WI38 (cell line): ENCODE measurements around the gene ABHD11.

Source experiments
- H3K4me3 ChIP-seq: 2 replicates; pipeline ENCODE4 v1.5.1; 2011; ENCODE audit warnings: low read depth, mild to moderate bottlenecking, control low read depth, low read length
- TF ChIP-seq, protein P1 (sequence below): IDR thresholded peaks from 2 replicates; pipeline ENCODE4 v1.5.1; 2012; ENCODE audit warnings: low read depth, mild to moderate bottlenecking, control low read depth, low read length

Gene ABHD11

DNA sequence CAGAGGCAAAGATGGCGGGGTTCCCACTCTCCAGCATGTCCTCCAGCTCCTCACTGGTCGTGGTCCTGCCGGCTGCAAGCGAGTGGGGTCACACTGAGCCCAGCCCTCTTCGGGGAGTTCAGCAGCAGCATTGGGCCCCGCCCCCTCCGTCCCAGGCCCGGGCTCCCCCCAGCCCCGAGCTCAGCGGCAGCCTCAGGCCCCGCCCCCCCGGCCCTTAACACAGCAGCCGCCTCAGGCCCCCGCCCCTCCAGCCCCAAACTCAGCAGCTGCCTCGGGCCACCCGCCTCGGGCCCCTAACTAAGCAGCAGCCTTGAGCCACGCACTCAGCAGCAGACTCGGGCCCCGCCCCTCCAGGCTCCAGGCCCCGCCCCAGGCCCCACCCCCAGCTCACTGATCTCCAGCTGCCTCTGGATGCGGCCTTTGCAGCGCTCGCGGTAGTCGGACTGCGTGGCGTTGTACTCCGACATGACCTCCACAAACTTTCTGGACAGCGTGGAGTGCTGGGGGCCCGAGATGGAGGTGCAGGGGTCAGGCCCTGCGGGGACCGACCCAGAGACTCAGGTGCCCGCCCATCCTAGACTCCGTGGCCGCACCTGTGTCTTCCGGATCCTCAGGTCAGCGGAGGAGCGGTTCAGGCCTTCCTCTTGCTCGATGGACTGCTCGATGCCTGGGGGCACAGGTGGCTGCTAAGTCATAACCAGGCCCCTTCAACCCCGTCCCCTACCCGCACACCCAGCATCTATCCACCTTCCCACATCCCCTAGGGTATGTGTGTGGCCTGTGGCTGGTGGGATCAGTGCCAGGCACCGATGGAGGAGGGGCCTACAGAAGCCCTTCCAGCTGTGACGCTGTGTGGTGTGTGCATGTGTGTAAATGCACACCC, 34.6 kb downstream of the ABHD11 start:
- TF ChIP-seq, protein P1, sequence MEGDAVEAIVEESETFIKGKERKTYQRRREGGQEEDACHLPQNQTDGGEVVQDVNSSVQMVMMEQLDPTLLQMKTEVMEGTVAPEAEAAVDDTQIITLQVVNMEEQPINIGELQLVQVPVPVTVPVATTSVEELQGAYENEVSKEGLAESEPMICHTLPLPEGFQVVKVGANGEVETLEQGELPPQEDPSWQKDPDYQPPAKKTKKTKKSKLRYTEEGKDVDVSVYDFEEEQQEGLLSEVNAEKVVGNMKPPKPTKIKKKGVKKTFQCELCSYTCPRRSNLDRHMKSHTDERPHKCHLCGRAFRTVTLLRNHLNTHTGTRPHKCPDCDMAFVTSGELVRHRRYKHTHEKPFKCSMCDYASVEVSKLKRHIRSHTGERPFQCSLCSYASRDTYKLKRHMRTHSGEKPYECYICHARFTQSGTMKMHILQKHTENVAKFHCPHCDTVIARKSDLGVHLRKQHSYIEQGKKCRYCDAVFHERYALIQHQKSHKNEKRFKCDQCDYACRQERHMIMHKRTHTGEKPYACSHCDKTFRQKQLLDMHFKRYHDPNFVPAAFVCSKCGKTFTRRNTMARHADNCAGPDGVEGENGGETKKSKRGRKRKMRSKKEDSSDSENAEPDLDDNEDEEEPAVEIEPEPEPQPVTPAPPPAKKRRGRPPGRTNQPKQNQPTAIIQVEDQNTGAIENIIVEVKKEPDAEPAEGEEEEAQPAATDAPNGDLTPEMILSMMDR, result no peak
- H3K4me3 ChIP-seq, result no peak overlapping the region

DNA sequence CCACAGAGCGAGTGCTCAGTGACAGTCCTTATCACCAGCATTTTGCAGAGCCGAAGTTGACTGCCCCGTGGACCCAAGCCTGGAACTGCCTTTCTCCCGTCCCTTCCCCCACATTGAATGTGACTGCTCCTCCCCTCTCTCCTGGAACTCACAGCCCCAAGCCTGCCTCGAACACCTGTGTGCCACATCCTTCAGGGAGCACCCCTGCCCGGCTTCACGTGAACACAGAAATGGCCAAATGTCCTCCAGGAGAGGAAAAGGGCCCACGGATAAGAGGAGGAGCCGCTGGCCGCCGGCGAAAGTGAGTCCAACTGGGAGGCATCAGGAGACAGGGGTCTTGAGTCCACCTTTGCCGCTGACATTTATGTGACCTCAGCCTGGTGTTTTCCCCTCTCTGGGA, 35.4 kb downstream of the ABHD11 start:
- no peak overlapping the region for H3K4me3 ChIP-seq
- TF ChIP-seq, protein P1, result no peak

DNA sequence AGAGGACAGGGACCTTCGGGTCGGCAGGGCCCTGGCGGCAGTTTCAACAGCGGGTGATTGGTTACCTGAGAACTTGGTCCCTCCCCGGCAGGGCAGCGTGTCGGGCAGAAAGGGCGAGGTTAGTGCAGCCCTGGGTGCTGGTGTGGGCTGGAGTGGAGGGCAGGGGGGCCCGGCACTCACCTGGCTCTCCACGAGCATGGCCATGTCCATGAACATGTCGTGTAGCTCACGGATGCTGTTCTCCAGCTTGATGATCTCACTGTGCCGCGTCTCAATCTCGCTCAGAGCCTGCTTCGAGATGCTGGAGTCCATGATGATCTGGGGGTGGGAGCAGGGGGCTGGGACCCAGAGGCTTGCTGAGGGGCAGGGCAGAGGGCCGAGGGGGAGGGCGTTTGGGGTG, 35.9 kb downstream of the ABHD11 start:
- TF ChIP-seq, protein P1, result no peak

DNA sequence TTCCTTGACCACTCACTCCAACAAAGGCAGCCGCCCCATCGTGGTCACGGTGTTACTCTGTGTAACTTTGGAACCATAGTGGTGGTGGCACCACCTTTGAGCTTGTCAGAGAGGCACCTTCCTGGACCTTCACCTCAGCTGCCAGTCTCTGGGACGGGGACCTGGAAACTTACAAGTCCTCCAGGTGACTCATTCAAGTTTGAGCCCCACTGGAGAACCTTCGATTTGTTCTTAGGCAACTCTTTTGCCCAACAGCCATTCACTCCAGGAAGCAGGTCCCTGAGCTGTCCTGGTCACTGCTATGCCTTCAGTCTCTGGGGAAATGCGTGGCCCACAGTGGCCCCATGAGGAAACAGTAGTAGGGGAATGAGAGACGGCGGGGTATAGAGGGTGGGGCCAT, 36.4 kb downstream of the ABHD11 start:
- TF ChIP-seq, protein P1, result no peak
- no peak overlapping the region for H3K4me3 ChIP-seq

More for the DNA sequence above, 35.9 kb downstream of the ABHD11 start:
- H3K4me3 ChIP-seq, result no peak overlapping the region

GRCh38 chr7:73701357-73701995, 37.1 kb downstream of the ABHD11 start:
- TF ChIP-seq, protein P1, result peak; percentile 67
- H3K4me3 ChIP-seq, result no peak overlapping the region

DNA sequence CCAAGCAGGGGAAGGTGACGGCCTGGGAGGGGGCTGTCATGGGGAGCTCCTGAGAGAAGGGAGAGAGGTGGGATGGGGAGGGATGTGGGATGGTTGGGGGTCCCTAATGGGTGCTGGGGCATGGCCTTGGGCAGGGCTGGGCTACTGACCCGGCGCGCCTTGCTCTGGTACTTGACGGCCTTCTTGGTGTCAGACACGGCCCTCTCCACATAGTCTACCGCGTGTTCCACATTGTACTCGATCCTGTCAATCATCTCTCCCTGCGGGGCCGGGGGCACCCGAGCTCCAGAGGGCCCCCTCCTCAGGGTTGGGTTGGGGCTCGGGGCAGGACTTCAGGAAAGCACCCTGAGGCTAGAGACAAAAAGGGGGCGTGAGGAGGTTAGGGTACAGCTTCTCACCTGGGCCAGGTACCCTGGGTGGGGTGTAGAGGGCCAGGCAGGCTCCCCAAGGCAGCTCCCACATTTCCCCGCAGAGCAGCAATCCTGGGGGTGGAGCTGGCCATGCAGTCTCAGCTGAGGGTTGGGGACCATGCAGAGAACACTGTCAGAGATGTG, 37.9 kb downstream of the ABHD11 start:
- TF ChIP-seq, protein P1, result no peak

DNA sequence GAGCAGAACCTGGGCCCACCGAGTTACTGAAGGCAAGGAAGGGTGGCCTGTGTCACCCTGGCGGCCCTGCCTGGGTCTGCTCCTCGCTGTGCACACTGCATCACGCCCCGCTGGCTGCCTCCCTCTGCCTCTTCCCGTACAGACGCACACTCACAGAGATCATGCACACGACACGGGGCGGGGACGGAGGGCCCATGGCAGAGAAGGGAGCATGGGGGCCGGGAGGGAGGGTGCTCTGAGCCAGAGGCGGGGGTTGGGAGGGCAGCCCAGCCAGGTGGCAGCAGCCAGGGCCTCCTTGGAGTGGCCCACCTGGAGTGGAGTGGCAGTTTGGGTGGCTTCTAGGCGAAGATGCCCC, 38.6 kb downstream of the ABHD11 start:
- TF ChIP-seq, protein P1, result no peak
- no peak overlapping the region for H3K4me3 ChIP-seq

More for the DNA sequence above, 37.9 kb downstream of the ABHD11 start:
- no peak overlapping the region for H3K4me3 ChIP-seq
